Measurements from ENCODE around the gene ELL.
A peak's percentile ranks its signal among the peaks of the same experiment; 100 is the strongest.

The ELL gene

GRCh38 chr19:18466354-18466753, 55.5 kb downstream of the ELL start:
- no peak for DNase-seq

GRCh38 chr19:18465964-18466339, 55.9 kb downstream of the ELL start:
- no peak for DNase-seq

GRCh38 chr19:18465214-18465963, 56.5 kb downstream of the ELL start:
- DNase-seq, result no peak

- no peak for DNase-seq
Measured at GRCh38 chr19:18464646-18465045, 57.2 kb downstream of the ELL start.

- no peak for DNase-seq
Measured at GRCh38 chr19:18461471-18461870, 60.4 kb downstream of the ELL start.

DNA sequence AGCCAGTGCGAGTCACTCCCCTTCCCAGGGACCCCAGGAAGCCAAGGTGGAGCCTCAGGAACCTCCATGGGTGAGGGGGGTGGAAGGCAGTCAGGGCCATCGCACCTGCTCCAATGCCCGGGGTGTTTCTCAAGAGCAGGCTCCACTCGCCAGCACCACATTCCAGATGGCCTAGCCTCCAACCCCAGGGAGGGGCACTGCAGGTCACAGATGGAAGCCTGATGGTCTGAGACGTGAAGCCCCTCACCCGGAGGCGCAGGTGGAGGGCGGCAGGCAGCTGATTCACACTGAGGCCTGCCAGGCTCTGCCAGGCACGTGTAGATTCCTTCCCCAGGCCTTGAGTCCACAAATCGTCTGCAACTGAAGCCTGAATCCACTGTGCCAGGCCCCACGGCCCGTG, 61.0 kb downstream of the ELL start:
- no peak for DNase-seq

DNA sequence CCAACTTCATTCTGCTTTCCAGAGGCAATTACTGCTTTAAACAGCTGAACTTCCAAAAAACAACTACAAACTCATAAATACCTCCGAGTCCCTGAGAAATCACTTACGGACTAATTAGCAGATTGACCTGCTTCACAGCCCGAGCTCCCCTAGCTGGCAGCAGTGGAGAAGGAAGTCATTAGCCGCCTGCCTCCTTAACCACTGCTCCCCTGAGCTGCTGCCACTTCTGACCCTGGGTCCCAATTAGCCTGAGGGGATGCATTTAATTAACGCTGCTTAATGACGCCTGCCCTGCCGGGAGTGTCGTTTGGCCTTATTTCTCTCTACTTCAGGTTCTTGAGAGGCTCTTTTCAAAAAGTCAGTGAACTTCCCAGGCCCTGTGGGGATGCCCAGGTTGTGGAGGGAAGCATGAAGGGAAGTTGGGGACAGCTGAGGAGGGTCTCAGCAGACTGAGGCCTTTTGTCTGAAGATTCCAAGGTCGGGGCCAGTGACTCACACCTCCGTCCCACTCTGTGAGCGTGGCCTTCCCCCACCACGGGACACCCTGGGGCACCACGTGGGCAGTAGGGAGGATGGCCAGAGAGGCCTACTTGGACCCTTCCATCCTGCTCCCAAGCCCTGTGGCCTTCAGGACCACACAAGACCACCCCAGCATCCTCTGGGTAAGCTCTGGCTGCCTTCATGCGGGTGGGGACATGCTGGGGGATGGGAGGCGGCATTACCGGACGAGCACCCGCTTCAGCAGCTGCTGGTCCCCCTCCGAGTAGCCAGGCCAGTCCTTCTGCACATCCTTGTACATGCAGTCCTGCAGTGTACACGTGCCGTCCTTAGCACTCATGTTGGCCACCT, 64.2 kb downstream of the ELL start:
- DNase-seq, result no peak

DNA sequence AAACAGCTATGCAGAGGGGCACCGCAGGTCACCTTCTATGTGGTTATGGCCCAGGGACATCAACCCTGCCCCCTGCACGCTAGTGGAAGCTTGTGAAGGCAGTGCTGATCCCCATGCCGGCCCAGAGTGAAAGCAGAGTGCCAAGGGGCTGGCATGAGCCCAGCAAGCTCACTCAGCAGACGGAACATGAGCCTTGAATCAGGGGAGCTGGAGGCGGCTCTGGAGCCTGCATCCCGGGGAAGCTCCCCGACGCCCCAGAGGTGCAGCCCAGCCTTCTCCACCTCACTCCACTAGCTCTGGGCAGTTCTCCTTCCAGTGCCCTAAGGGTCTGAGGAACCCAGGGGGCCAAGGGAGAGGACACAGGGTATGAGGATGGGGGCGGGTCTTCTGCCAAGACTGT, 64.9 kb downstream of the ELL start:
- DNase-seq, result no peak

DNA sequence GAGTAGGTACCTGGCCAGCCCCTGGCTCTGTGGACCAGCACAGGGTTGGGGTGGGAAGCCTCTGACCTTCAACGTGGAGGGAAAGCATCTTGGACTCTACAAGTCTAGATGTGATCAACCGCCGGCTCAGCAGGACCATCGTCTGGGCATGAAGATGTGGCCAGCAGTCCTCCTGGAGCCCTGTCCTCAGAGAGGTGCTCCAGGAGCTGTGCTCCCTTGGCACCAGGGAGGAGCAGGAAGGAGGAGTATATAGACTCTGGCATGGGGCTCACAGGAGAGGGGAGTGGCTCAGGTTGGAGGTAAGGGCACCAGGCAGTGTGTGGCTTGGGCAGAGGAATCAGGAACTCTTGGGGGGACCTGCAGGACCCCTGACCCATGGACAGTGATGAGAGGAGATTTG, 65.6 kb downstream of the ELL start:
- no peak for DNase-seq

- DNase-seq, result no peak
Measured at GRCh38 chr19:18453269-18454024, 68.4 kb downstream of the ELL start.

DNA sequence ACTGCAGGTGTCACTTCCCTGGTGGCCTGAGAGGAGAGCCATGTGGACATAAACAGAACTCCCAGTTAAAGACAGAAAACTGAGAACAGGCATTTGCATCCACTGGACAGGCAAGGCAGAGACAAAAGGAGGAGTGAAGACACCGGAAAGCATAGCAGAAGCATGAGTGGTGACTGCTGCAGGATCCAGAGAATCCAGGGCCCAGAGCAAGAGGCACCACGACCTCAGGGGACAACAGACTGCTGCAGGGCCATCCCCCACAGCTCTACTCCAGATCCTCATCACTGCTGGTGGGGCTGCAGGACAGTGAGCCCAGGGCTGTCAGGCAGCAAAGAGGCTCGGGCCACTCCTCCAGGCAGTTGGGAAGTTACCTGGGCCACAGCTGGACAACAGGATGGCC, 69.5 kb downstream of the ELL start:
- DNase-seq, result no peak

- peak; percentile 88 for DNase-seq
Measured at GRCh38 chr19:18450931-18451836, 70.7 kb downstream of the ELL start.

GRCh38 chr19:18450021-18450930, 71.6 kb downstream of the ELL start:
- DNase-seq, result no peak

GRCh38 chr19:18449552-18449951, 72.3 kb downstream of the ELL start:
- no peak for DNase-seq

DNA sequence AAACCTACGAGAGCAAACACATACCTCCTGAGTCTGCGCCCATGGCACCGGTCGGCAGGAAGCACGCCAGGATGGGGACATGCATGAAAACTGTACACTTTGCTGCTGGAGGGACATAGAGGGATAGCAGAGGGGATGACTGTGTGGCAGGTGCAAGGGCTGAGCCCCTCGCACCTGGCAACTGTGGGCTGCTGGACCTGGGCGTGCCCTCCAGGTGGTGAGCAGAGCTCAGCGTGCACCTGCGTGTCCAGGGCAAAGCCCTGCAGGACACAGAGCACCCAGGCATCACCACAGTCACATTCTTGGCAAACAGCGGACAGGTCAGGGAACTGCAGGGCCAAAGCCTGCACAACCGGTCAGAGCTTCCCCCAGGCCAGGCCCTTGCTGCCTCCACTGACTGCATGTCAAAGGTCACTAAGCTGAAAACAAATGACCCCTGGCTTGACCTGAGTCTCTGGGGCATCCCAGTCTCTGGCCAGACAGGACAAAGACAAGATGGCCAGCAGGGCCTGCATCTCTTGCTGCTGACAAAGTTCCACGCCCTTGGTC, 75.0 kb downstream of the ELL start:
- no peak for DNase-seq

GRCh38 chr19:18446145-18446810, 75.6 kb downstream of the ELL start:
- DNase-seq, result no peak

DNA sequence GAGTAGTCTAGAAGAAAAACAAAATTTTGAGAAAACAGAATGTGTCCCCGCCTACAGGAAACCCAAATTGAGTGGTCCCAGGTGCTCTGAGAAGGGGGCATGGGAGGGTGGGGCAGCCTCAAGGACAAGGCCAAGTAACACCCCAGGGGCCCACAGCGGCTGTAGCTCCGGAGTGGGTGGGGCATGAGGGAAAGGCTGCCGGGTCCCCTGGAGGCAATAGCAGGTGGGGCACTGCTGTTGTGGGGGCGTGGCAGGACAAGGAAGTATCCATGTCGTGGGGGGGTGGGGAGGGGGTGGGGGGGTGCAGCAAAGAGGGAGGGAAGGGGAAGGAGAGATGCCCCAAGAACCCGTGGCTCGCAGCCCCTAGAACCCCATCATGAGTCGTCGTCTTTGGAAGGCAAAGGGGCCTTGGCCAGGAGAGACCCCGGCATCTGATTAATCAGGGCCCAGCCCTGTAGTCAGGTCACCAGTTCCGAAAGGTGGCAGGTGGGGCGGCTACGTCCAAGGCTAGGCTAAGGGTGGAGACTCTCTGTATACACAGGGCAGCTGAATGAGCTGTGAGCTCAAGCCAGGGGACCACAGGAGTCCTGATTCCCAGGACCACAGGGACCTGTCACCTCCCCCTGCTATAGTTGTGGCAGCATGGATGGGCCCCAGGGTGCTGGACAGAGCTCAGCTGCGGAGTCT, 76.5 kb downstream of the ELL start:
- DNase-seq, result no peak

DNA sequence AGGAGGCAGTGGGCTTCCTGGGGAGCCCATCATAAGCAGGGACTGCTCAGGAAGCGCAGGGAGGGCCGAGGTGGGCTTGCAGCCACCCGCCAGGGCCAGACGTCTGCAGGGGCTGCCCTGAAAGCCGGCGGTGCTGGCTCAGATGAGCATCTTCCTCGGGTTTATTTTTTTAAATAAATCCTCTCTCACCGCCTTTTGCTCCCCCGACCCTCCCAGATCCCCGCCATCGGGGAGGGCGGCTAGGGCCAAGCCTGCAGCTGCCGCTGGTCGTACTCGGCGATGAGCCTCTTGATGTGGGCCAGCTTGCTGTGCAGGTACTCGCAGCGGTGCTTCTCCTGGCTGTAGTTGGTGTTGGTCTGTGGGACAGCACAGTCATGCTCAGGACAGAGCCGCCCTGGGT, 77.4 kb downstream of the ELL start:
- DNase-seq, result no peak

DNA sequence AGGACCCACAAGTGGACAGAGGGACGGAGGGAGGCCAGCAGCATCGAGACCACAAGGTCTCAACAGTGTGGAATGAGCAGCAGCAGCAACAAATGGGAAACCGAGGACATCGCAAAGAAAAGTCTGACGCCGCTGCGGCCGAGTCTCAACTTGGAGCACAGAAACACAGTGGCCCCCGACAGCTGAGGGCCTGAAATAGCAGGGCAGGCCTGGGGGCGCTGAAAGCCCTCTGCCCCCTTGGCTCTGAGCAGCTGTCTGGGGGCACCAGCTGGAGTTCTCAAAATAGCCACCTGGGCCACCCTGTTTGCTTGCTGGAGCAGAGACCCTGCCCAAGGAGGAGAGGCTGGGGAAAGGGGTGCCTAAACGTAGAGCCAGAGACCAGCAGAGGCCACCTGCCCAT, 78.0 kb downstream of the ELL start:
- DNase-seq, result no peak

- no peak for DNase-seq
Measured at GRCh38 chr19:18443406-18443805, 78.5 kb downstream of the ELL start.

Measured in activated CD4-positive, alpha-beta T cell treated with anti-CD3 and anti-CD28 coated beads, Interleukin-2, amount 50 U/mL, for 16 hours (primary cell).